ENCODE measurements around the gene REXO2. TPM values are rescaled to one million over a fixed set of nuclear protein-coding genes. Genes with fewer than 3 reads are reported as not detected.

The REXO2 gene
- total RNA-seq, 1 experiment from 2014 or later: 126 TPM

GRCh38 chr11:114399490-114400215 lies 39.6 kb upstream of the REXO2 start:
- TSS peak; percentile 68 for BruUV-seq (replicated peaks)
- peak overlapping the region; percentile 92 for H3K4me3 Mint-ChIP-seq (ENCODE audit: unreplicated experiment)
- ChIA-PET CTCF (no interaction called here), POLR2A (interaction anchor here (0.6 to 3.8 kb wide), 19 partner anchors 9 to 243 kb away, joined by 3 to 50 read pairs (median 4); partner anchors contain the start of genes NNMT and REXO2)
- intact Hi-C loops (cut with micrococcal nuclease): loop anchor here (1.0 to 5.0 kb wide), 5 partner anchors 41 to 119 kb away; partner anchors contain the start of gene NNMT
- no peaks in the 10 kb centered on the region for H3K9me3 Mint-ChIP-seq (ENCODE audit: unreplicated experiment)
- peaks cover 12% of the 10 kb centered on the region for H3K36me3 Mint-ChIP-seq (ENCODE audit: insufficient read depth, unreplicated experiment)
- peak; percentile 80 for DNase-seq (ENCODE audit: unreplicated experiment)
- peaks cover 33% of the 10 kb centered on the region for H3K4me1 Mint-ChIP-seq (ENCODE audit: insufficient read depth, unreplicated experiment)
- TF ChIP-seq, protein P1, sequence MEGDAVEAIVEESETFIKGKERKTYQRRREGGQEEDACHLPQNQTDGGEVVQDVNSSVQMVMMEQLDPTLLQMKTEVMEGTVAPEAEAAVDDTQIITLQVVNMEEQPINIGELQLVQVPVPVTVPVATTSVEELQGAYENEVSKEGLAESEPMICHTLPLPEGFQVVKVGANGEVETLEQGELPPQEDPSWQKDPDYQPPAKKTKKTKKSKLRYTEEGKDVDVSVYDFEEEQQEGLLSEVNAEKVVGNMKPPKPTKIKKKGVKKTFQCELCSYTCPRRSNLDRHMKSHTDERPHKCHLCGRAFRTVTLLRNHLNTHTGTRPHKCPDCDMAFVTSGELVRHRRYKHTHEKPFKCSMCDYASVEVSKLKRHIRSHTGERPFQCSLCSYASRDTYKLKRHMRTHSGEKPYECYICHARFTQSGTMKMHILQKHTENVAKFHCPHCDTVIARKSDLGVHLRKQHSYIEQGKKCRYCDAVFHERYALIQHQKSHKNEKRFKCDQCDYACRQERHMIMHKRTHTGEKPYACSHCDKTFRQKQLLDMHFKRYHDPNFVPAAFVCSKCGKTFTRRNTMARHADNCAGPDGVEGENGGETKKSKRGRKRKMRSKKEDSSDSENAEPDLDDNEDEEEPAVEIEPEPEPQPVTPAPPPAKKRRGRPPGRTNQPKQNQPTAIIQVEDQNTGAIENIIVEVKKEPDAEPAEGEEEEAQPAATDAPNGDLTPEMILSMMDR (IDR thresholded peaks at IDR 0.05; ENCODE audit: unreplicated experiment): no peak
- peak overlapping the region; percentile 100 for H3K27ac Mint-ChIP-seq (ENCODE audit: low read depth, unreplicated experiment)
- H3K27me3 Mint-ChIP-seq (ENCODE audit: insufficient read depth, unreplicated experiment): no peaks in the 10 kb centered on the region

- Mint-ChIP-seq H3K4me3 (ENCODE audit: unreplicated experiment) (peak within 1 kb of the TSS; percentile 92), H3K36me3 (ENCODE audit: insufficient read depth, unreplicated experiment) (peaks cover 19% of the 10 kb centered on the region), H3K9me3 (ENCODE audit: unreplicated experiment) (no peaks in the 10 kb centered on the region), H3K4me1 (ENCODE audit: insufficient read depth, unreplicated experiment) (peaks cover 39% of the 10 kb centered on the region), H3K27me3 (ENCODE audit: insufficient read depth, unreplicated experiment) (no peaks in the 10 kb centered on the region), H3K27ac (ENCODE audit: low read depth, unreplicated experiment) (peak within 1 kb of the TSS; percentile 100)
- DNase-seq (ENCODE audit: unreplicated experiment): peak; percentile 99
- TF ChIP-seq, protein P1 (IDR thresholded peaks at IDR 0.05; ENCODE audit: unreplicated experiment): no peak
- BruUV-seq (replicated peaks): no TSS peak
- intact Hi-C loops (cut with micrococcal nuclease): loop anchor here (1.0 to 5.0 kb wide), 5 partner anchors 40 to 120 kb away; partner anchors contain the start of gene NNMT
- ChIA-PET CTCF (interaction anchor here (0.7 kb wide), 1 partner anchor 60 kb away, joined by 3 read pairs; no protein-coding TSS in a partner anchor), POLR2A (interaction anchor here (0.6 to 3.8 kb wide), 20 partner anchors 9 to 240 kb away, joined by 3 to 50 read pairs (median 4); partner anchors contain the start of genes NNMT and REXO2)
Observed at GRCh38 chr11:114400216-114400914, 38.9 kb upstream of the REXO2 start, which contains the start of the genes C11orf71 and RBM7. Gene C11orf71, minus strand, starts transcription at chr11:114400511. Its CDS starts 180 bp downstream, at chr11:114400331. Gene RBM7, plus strand, starts transcription at chr11:114400666. Its CDS starts 6 bp downstream, at chr11:114400672.

GRCh38 chr11:114400915-114401223 lies 38.4 kb upstream of the REXO2 start:
- Mint-ChIP-seq H3K27me3 (ENCODE audit: insufficient read depth, unreplicated experiment) (no peaks in the 10 kb centered on the region), H3K36me3 (ENCODE audit: insufficient read depth, unreplicated experiment) (peaks cover 23% of the 10 kb centered on the region), H3K4me3 (ENCODE audit: unreplicated experiment) (peak overlapping the region; percentile 92), H3K4me1 (ENCODE audit: insufficient read depth, unreplicated experiment) (peaks cover 39% of the 10 kb centered on the region), H3K27ac (ENCODE audit: low read depth, unreplicated experiment) (peak overlapping the region; percentile 100), H3K9me3 (ENCODE audit: unreplicated experiment) (no peaks in the 10 kb centered on the region)
- intact Hi-C loops (cut with micrococcal nuclease): loop anchor here (1.0 to 5.0 kb wide), 5 partner anchors 39 to 121 kb away; partner anchors contain the start of gene NNMT
- ChIA-PET CTCF (interaction anchor here (0.7 kb wide), 1 partner anchor 61 kb away, joined by 3 read pairs; no protein-coding TSS in a partner anchor), POLR2A (interaction anchor here (0.6 to 3.8 kb wide), 13 partner anchors 8 to 241 kb away, joined by 3 to 50 read pairs (median 4); partner anchors contain the start of genes NNMT and REXO2)
- TF ChIP-seq, protein P1 (IDR thresholded peaks at IDR 0.05; ENCODE audit: unreplicated experiment): no peak
- BruUV-seq (replicated peaks): TSS peak; percentile 53
- no peak for DNase-seq (ENCODE audit: unreplicated experiment)

All from MCF 10A (cell line).